Nucleus accumbens (tissue), 56 donors: ENCODE results near the gene TNK2.

ENCODE experiments used
- DNase-seq, 56 donors: peaks; one replicate each; lab custom pipeline; 2025; lab: John Stamatoyannopoulos, UW

TNK2 gene

GRCh38 chr3:195887670-195888069, 20.7 kb downstream of the TNK2 start:
- DNase-seq = no peak

DNA sequence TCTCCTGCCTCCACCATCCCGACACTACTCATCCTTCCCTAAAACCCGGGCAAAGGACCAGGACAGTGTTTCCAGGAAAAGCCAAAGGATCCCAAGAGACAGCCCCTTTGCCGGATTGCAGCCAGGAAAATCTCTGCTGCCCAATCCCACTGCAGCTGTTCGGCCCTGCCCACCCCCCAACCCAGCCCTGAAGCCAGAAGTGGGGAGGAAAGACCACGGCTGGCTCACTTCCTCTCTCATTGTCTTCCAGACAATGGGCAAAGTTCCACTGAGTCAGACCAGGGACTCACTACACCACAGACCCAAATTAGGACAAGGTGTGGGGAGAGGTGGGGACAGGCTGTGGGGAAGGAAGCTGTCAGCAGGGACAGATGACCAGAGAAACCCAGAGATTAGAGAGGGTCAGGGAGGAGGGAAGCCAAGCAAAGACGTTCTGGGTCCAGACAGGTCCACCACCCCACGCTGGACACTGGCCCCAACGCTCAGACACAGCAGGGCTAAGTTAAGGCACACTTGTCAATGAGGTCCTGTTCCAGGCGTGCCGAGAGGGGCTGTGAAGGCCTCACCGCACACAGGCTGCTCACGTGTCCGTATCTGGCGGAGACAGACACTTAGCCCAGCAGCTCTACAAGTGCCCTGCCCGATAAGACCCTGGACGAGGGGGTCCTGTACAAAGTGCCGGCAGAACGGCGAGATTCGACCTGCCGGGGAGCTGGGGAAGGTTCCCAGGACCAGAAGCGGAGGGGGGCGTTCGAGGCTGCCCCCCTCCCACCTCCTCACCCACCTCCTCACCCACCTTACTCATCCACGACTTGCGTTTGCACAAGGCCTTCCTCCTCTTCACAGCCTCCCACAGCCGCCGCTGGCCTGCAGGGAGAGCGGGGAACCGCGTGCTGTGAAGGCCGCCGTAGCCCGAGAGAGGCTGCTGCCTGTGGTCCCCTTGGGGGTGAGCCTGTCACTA, 21.9 kb downstream of the TNK2 start:
- DNase-seq = no peak

GRCh38 chr3:195885036-195885891, 23.1 kb downstream of the TNK2 start:
- no peak for DNase-seq

DNA sequence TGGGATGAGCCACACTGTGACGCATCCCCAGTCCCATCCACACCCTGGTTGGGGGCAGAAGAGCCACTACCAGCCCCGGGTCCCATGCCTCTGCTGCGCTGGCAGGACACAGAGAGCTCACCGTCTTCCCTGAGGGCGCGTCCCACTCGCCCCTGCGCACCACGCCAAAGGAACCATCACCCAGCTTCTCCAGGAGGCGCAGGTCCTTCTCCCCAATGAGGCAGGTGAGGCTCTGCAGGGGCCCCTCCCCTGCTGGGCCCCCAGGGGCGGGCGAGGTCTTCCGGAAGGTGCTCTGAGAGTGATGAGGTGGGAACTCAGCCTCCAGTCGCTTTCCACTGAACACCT, 23.7 kb downstream of the TNK2 start:
- no peak for DNase-seq

DNA sequence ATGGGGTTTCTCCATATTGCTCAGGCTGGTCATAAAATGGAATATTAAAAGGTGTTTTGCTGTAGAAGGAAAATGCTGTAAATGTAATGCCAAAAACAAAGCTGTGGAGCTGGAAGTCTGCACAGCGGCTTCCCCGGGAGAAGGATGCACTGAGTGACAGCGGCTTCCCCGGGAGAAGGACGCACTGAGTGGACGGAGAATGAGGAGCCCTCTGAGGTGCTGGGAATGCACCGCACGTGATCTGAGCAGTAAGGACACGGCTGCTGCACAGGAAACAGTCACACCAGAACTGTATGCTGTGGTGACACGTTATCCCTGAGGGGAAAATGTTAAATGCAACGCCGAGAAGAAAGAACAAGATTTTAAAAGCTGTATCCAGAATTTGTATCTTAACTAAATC, 24.6 kb downstream of the TNK2 start:
- no peak for DNase-seq

DNA sequence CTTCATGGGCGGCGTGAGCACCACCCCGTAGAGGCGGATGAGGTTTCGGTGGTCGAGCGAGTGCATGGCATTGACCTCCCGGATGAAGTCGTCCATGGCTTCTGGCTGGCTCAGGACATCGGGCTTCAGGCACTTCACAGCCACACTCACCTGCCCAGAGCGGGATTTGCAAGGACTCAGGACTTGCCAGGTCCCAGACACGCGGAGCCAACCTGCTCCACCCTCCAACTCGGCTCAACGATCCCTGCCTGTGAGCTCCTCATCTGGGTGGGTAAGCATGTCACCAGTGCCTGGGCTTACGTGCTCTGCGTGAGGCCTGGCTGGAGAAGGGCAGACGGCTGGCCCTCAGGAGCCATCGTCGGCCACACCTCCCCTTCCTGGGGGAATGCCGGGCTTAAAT, 25.2 kb downstream of the TNK2 start:
- no peak for DNase-seq

DNA sequence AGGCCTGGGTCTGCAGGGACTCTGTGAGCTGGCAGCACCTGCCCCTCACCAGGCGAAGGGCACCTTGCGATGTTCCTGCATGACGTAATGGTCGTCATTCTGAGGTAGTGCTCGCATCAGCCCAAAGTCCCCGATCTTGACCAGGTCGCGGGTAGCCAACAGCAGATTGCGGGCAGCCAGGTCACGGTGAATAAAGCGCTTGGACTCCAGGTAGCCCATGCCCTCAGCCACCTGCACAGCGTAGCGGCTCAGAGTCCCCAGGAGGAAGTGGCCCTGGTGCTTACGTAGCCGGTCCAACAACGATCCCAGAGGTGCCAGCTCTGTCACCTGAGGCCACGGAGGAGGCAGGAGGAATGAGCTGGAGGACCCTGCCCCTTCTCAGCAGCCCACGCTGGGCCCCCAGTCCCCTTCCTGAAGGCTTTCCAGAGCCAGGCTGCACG, 26.3 kb downstream of the TNK2 start:
- DNase-seq = no peak

- DNase-seq = no peak
Observed at GRCh38 chr3:195881276-195881988, 26.9 kb downstream of the TNK2 start.

DNA sequence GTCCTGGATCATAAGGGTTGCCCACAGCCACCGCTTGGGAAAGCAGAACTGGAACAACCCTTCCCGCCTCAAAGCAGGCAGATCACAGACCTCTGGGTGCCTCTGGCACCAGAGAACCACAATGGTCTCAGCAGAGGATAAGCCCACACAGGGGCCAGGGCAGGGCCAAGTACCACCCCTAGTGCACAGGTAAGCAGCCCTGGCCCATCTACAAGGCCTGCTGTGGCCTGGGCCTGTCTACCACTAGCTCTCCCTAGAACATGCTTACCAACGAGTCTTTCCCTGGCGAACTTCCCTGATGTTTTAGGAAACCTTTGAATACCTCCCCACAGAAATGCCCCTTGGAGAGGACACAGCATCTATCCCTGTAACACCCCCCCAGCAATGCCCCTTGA, 28.3 kb downstream of the TNK2 start:
- DNase-seq = no peak

DNA sequence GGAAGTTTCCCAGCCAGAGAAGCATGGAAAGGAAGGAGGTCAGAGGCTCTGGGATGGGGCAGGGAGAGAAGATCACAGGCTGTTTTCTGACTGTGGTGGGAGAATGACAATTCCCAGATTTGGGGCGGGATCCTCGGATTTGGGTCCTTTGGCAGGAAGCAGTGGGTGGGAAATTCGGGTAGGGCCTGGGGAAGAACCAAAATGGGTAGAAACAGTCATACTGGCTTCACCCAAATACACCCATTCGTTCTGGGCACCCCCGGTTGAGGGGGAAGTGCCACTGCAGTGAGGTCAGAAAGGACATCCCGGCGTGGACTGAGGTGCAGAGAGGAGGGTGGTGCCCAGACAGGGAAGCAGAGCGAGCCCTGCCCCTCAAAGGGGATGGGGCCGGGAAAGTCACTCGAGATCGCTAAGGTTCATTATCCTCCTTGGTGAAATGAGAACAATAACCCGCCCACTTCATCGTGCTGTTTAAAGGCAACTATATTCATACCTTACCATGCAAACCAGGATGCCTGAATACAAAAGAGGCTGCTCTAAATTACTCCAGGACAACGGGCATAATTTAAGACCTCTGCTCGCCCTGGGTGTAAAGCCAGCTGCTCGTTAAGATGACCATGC, 28.8 kb downstream of the TNK2 start:
- DNase-seq = peak in 4 of 56 donors; percentile 21 to 36 (median 30)

DNA sequence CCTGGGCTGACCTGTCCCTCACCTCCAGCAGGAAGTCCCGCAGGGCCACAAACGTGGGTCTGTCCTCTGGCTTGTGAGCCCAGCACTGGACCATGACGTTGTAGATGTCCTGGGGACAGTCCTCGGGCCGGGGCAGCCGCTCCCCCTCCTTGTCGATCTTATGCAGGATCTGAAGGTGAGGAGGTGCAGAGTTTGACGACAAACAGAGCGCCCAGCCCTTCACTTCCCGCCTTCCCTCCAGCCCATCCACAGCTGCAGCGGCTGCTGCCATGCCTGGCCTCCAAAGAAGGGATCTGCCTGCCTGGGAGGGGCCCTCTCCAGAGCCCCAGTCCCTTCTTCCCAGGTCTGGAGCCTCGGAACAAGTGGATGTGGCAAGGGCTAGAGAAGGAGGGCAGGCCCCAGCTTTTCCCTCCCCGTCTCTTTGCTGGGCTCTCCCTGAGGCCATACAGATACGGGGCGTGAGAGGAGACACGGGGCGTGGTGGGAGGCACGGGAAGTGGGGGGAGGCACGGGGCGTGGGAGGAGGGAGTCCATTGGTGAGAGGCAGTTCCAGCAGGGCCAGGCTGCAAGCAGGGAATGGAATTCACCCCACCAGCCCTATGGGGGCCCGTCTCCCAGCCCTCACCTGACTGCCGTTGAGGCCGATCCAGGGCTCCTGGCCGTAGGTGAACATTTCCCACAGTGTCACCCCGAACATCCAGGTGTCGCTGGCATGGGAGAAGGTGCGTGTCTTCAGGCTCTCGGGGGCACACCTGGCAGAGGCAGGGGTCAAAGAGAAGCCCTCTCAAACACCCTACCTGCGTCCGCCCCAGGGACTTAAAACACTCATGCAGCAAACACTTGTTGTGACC, 29.7 kb downstream of the TNK2 start:
- DNase-seq = no peak

- no peak for DNase-seq
Observed at GRCh38 chr3:195877767-195878423, 30.5 kb downstream of the TNK2 start.

- DNase-seq = no peak
Observed at GRCh38 chr3:195877136-195877715, 31.1 kb downstream of the TNK2 start.

DNA sequence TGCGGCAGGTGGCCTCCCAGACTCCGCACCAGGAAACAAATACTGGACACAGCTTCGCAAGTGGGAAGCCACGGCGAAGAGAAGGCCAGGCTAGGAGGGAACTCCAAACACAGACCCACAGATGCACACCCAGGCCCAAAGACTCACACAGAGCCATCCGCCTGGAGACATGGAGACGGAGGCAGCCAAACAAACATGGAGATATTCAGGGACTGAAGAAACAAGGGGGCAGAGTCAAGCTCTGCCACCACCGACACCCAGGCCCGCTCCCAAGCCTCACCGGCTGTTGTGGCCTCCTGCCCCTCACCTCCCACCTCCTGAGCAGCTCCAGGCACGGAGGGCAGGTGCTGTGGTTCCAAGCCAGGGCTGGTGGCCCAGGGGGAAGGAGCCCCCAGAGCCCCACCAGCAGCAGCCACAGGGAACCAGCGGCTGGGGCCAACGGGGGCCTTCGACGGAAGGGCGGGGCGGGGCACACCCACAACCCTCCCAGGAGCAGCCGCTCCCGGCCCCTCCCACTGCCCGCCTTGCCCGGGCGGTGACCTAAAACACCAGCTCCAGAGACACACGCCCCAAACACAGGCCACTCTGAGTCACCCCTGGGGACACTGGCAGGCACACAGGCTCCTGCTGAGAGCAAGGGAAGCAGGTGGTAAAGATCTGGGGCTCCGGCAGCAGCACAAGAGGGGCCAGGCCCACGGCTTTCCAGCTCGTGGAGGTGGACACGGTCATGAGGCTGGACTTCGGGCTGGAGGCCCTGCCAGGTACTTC, 31.9 kb downstream of the TNK2 start:
- DNase-seq = no peak

DNA sequence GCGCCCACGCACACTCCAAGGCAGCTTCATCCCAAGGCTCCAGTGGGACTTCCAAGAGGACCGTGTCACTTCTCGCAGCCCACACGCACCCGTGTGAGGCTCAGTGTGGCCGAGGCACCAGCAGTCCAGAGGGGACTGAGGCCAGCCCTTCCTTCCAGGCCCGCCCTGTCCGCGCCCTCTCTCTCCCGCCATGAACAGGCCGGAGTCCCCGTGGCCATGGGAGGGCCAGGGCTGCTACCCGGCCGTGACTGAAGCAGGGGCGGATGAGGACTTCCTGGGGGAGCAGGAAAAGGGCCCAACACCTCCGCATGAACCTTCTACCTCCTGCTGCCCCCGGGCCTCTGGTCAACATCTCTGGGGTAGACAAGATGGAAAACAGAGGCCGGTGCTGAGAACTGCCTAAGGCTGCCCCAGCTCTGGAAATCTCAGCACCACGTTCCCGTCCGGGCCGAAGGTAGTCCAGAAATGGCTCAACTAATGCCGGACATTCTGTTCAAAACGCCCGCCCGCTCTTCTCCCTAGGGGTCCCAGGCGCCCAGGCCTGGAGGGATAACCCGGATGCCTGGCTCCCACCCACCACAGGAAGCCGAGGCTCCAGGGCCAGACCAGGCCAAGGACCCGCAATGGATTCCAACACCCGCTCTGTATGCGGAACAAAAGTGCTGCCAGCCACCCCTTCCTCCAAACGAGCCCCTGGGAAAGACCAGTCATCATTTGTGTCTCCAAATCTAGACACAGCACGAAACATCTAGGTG, 32.7 kb downstream of the TNK2 start:
- DNase-seq = no peak

DNA sequence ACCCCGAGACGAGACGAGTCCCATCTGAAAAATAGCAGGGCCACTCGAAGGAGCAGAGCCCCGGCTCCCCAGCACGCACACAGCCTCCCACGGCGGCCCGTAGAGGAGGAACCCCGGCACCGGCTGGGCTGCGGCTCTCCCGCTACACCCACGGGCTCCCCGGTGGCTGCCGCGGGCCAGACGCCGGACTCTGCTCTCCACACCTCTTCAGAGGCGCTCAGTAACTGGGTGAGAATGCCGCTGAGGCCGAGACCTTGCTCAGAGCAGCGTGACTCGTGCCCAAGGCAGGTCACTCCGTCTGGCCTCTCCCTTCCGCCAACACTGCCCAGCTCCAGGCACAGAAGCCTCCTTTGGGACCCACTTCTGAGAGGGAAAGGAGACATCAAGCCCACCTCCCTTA, 34.4 kb downstream of the TNK2 start:
- no peak for DNase-seq

GRCh38 chr3:195873281-195873887, 35.0 kb downstream of the TNK2 start:
- DNase-seq = peak in 13 of 56 donors; percentile 18 to 62 (median 43)
